ENCODE results near the gene TSHZ1.

GRCh38 chr18:75167759-75168618 lies 42.6 kb upstream of the TSHZ1 start:
- TF ChIP-seq POLR2AphosphoS5 (IDR thresholded peaks at IDR 0.05) (no peak), POLR2A (IDR thresholded peaks at IDR 0.05) (no peak)
- TF ChIP-seq, protein P1, sequence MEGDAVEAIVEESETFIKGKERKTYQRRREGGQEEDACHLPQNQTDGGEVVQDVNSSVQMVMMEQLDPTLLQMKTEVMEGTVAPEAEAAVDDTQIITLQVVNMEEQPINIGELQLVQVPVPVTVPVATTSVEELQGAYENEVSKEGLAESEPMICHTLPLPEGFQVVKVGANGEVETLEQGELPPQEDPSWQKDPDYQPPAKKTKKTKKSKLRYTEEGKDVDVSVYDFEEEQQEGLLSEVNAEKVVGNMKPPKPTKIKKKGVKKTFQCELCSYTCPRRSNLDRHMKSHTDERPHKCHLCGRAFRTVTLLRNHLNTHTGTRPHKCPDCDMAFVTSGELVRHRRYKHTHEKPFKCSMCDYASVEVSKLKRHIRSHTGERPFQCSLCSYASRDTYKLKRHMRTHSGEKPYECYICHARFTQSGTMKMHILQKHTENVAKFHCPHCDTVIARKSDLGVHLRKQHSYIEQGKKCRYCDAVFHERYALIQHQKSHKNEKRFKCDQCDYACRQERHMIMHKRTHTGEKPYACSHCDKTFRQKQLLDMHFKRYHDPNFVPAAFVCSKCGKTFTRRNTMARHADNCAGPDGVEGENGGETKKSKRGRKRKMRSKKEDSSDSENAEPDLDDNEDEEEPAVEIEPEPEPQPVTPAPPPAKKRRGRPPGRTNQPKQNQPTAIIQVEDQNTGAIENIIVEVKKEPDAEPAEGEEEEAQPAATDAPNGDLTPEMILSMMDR (IDR thresholded peaks at IDR 0.05), result no peak

Measured in gastroesophageal sphincter (tissue), 3 donors.